NCI-H1694 (cell line): ENCODE measurements around the gene TRIM7.
"Not testable (repeated sequence)": the region's sequence is repeated elsewhere in the genome, so short reads cannot be mapped to it uniquely, and the experiment has no call there.

Experiments used
- DNase-seq: peaks from one replicate; lab custom pipeline; 2025; lab: John Stamatoyannopoulos, UW

The TRIM7 gene

GRCh38 chr5:181212934-181213333, 7.9 kb upstream of the TRIM7 start:
- no peak for DNase-seq

GRCh38 chr5:181212080-181212479, 7.1 kb upstream of the TRIM7 start:
- no peak for DNase-seq

DNA sequence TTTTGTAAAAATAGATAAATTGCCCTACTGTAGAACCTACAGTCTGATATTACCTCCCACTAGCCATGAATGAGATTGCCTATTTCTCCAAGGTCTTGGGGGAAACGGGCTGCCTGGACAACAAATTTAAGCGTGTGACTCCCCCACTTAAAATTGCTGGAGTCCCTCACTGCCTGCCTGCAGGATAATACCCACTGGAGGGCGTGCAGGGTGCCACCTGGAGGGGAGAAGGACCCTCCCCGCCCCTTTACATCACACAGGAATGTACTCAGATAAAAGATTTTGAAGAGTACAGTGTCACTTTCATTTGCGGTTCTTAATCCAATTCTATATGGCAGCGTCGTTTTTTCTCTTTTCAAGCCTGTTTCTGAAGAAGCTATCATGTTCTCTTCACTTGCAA, 6.2 kb upstream of the TRIM7 start:
- DNase-seq = no peak

- DNase-seq = not testable (repeated sequence)
Observed at GRCh38 chr5:181210698-181211097, 5.7 kb upstream of the TRIM7 start.

DNA sequence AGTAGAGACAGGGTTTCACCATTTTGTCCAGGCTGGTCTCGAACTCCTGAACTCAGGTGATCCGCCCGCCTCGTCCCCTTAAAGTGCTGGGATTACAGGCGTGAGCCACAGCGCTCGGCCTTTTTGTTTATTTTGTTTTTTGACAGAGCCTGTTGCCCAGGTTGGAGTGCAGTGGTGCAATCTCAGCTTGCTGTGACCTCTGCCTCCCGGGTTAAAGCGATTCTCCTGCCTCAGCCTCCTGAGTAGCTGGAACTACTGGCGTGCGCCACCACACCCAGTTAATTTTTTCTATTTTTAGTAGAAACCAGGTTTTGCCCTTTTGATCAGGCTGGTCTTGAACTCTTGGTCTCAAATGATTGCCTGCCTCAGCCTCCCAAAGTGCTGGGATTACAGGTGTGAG, 5.2 kb upstream of the TRIM7 start:
- DNase-seq = not testable (repeated sequence)

DNA sequence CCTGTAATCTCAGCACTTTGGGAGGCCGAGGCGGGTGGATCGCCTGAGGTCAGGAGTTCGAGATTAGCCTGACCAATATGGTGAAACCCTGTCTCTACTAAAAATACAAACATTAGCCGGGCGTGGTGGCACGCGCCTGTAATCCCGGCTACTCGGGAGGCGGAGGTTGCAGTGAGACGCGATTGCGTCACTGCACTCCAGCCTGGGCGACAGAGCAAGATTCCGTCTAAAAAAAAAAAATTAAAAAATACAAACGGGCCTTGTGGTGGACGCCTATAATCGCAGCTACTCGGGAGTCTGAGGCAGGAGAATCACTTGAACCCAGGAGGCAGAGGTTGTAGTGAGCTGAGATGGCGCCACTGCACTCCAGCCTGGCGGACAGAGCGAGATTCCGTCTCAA, 4.0 kb upstream of the TRIM7 start:
- DNase-seq = not testable (repeated sequence)

DNA sequence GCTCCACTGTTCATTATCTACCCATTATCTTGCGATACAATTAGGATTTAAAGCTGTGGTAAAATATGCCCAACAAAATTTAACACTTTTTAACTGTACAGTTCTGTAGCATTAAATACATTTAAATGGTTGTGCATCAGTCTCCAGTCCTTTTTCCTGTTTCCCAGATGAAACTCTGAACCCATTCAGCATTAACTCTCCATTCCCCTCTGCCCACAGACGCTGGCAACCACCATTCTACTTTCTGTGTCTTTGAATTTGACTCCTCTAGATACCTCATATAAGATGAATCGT, 2.9 kb upstream of the TRIM7 start:
- DNase-seq = no peak

DNA sequence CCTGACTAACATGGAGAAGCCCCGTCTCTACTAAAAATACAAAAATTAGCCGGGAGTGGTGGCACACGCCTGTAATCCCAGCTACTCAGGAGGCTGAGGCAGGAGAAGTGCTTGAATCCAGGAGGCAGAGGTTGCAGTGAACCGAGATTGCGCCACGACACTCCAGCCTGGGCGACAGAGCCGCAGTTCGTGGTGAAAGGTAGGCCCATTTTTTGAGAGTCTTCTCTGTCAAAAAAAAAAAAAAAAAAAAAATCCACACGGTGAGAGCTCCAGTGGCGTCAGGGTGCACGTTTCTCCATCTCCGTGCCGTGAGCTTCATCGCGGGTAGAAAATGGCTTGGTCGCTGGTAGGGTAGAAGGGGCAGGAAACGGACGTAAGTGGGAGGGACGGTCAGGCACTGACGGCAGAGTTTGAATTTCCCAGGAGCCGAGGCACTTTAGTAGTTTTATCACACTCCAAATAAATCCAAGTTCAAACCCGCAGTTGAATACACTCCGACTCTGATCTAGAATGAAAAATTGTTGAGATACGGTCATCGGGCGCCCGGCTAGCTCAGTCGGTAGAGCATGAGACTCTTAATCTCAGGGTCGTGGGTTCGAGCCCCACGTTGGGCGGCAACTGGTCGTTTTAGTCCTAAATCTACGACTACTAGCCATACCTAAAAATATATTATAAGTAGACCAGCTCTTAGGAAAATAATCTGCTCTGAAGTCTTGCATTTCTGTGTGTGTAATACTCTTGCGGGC, 2.4 kb upstream of the TRIM7 start:
- DNase-seq = no peak

DNA sequence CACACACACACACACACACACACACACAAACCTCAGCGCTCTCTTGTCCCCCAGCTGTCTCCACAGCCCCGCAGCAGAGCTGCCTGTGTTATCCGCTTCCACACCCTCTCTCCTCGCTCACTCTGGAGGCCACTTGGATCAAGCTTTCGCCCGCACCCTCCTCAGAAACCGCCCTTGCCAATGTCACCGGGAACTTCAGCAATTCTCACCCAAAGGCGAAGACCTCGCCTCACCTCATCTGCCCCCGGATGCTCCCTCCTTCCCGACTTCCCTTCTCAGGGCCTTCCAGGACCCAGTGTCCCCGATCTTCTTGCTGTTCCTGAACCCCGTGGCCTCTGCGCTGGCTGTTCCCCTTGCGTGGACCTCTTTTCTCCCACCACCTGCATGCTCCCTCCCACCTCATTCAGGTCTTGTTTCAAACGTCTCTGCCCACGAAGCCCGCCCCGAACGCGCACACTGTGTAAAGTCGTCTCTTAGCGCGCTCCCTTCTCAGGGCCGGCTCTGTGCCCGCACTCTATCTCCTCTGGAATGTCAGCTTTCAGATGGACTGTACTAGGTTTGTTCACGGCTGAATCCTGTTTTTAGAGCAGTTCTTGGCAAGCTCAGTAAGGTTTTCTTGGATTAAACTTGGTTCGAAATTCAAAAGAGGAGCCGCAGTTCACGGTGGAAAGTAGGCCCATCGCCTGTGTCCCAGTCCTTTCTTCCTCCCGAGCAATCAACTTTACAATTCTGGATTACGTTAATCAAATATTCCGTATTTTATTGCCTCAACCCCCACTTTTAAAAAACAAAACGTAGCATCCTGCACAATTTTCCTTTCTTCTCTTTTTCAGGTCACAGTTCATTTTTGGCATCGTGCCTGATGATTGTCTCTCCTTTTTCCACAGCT, 1.0 kb upstream of the TRIM7 start:
- no peak for DNase-seq

GRCh38 chr5:181204113-181204825, 727 bp downstream of the TRIM7 start:
- no peak for DNase-seq

DNA sequence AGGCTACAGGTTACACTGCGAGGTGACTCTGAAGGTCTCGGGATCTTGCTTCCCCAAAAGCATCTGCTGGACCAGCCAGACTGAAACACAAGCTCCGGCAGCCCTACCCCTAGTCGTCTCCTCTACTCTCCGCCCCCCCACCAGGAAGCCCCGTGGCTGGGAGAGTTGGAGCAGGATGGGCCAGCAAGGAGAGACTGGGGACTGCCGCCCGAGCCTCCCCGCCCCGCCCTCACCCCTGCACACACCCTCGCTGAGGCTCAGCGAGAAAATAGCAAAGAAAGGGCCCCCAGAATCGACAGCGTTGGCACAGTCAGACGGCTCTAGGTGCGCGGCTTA, 1.3 kb downstream of the TRIM7 start:
- DNase-seq = no peak

DNA sequence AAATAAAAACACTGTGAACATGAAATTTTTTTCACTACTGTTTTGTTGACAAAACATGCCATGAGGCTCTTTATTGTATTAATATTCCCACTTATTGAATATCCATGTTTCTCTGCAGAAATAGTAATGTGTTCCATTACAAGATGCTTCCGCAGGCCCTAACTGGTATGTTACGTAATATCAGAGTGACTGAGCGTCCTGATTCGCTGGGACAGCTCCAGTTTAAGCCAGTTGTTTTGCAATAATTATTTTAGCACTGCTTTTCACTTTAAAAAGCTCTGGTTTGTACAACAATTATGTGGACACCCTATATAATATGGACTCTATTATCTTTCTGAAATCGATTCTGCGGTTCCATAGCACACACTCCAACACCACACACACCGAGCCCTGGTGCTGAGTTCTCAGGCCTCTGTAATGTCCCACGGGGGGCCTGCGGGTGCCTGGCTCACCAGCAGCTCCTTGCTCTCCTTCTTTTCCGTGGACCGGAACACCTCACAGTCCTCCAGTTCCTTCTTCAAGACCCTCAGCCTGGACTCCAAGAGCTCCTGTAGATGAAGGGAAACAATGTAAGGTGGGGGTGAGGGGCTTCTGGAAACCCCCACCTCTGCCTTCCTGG, 1.8 kb downstream of the TRIM7 start:
- DNase-seq = no peak

GRCh38 chr5:181200816-181201215, 4.2 kb downstream of the TRIM7 start:
- DNase-seq = no peak

DNA sequence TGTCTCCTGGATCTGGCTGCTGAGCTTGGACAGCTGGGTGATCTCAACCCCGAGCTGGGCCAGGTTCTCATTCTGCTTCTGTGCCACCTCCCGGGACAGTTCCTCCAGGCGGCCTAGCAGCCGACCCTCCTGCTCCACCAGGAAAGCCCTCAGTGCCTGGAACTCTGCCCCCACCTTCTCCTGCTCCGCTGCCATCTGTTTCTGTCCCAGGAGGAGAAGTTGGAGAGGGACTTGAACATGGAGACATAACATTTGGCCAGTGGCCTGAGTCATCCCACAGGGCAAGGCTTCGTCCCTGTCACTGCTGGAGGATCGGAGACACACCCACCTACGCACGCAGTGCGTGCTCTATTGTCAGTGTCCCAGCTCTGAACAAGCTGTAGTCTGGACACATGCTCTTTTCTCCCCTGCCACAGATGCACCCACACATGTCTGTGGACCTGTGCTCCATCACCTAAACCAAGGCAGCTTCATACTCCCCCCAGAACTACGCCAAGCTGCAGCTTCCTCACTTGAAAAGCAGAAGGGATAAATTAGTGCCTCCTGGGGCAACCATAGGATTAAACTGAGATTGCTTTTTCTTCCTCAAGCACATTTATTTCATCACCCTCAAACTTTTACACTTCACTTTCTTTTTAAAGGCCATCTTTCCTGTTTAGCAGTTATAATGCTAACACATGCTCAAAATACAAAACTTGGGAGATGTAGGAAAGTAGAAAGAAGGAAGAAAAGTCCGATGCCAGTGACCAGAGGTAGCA, 4.9 kb downstream of the TRIM7 start:
- DNase-seq = no peak

DNA sequence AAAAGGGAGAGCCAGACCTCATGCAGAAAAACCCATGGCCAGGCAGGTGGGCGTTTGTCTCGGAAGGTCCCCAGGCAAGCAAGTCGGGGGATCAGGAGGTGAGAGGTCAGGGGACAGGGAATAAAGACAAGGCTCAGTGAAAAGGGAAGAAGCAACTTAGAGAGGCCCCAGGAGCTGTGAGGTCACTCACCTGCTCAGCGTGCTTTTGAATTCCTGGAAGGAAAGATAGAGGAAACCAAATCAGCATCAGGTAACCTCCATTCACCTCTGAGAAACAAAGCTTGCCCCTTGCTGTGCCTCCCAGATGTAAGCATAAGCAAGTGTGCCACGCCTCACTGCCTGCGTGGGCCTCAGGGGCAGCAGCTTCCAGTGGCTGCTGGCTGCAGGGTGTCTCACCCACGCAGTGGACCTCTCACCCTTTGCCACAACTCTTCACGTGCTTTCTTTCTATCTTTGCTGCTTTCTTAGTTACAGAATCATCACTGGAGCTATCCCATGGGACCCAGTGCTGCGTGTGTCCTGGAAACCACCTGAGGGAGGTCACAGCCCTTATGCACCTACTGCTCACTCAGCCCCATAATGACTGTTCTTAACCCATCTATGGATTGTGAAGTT, 6.0 kb downstream of the TRIM7 start:
- DNase-seq = no peak

GRCh38 chr5:181198106-181198685, 6.8 kb downstream of the TRIM7 start:
- DNase-seq = no peak

DNA sequence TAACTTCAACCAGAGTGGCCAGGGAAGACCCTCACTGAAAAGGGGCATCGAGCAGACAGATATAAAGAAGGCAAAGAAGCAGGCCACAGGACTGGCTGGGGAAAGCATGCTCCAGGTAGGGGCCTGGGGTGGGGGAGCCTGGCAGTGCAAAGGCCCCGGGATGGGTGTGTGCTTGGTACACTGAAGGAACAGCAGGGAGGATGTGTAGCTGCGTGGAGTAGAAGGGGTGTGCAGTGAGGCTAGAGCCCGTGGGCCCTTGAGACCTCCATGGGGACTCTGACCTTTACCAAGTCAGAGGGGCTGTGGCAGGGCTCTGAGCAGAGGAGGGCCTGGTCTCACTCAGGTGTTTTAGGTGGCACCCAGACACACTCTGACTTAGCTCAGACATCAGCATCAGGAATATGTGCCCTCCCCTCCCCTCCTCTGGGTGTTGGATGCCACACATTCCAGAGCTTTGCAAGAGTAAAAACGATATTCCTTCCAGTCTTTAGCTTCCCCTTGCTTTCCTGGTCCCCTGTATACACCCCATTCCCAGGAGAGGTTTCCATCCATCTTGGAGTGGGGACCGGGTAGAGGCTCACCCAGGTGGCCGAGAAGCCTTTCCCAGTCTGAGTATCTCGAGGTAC, 7.6 kb downstream of the TRIM7 start:
- no peak for DNase-seq

- DNase-seq = no peak
Observed at GRCh38 chr5:181195249-181195761, 9.7 kb downstream of the TRIM7 start.

- DNase-seq = no peak
Observed at GRCh38 chr5:181194489-181195248, 10.3 kb downstream of the TRIM7 start.

DNA sequence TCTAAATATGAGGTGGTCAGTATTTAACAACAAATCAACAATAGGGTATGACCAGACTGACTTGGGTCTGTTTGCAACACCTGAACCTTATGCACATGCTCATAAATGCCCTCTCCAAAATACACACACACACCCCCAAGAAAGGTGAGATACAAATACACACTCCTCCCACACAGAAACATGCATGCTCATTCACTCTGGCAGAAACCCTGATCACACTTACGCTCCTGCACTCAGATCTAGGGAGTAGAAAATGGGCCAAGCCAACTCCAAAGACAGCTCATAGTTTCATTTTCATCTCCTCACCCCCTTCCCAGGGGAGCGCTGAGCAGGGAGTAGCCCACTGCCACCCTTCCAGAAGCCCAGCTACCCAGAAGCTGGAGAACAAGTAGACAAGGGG, 11.3 kb downstream of the TRIM7 start:
- no peak for DNase-seq
